ENCODE measurements around the gene SDK1.

GRCh38 chr7:4166807-4167206 lies 865.8 kb downstream of the SDK1 start:
- TF ChIP-seq SP1 (IDR thresholded peaks at IDR 0.05), result no peak
- TF ChIP-seq FOXM1 (IDR thresholded peaks at IDR 0.05; ENCODE audit: borderline replicate concordance), result no peak
- no peak for TF ChIP-seq BHLHE40 (IDR thresholded peaks at IDR 0.05; ENCODE audit: borderline replicate concordance)
- no peak for TF ChIP-seq PKNOX1 (IDR thresholded peaks at IDR 0.05)
- TF ChIP-seq FOXK2 (IDR thresholded peaks at IDR 0.05), result no peak
- TF ChIP-seq ARNT (IDR thresholded peaks at IDR 0.05), result no peak
- no peak for TF ChIP-seq SUZ12 (IDR thresholded peaks at IDR 0.05)
